BJ (cell line): Measurements from ENCODE around the gene KSR1. TPM values are rescaled to one million over a fixed set of nuclear protein-coding genes. Genes with fewer than 3 reads are reported as not detected.
"Not testable (repeated sequence)": the region's sequence is repeated elsewhere in the genome, so short reads cannot be mapped to it uniquely, and the experiment has no call there.

Experiments used
- CTCF ChIA-PET: fragments of 350-600 bp; formaldehyde crosslinking; extraction: SDS; loops from one replicate; lab custom pipeline; 2021; ENCODE audit warnings: antibody characterized with exemption, inconsistent platforms; lab: Yijun Ruan, JAX
- POLR2A ChIA-PET: fragments of 300-600 bp; sonication (Branson Sonifier 250); formaldehyde crosslinking; extraction: SDS; loops from one replicate; lab custom pipeline; 2021; ENCODE audit warnings: antibody characterized with exemption; lab: Charles Lee
- DNase-seq: peaks from one replicate; pipeline ENCODE4 v3.0.0-alpha.2; 2011; ENCODE audit warnings: low read depth
- H3K27me3 ChIP-seq: 2 replicates; pipeline ENCODE4 v1.6.0; 2011; ENCODE audit warnings: low read length; ENCODE audit not compliant: control insufficient read depth, insufficient read depth
- H3K36me3 ChIP-seq: 2 replicates; pipeline ENCODE4 v1.5.1; 2011; ENCODE audit warnings: low read length; ENCODE audit not compliant: control insufficient read depth, insufficient read depth
- H3K4me3 ChIP-seq: 2 replicates; pipeline ENCODE4 v1.5.1; 2011; ENCODE audit warnings: low read depth, mild to moderate bottlenecking, control low read depth, low read length
- polyA plus RNA-seq: library from polyadenylated mRNA; depleted of rRNA; stranded (reverse); fragments of >200 nt; gene quantifications from 2 replicates; pipeline ENCODE4 v1.2.3, GENCODE V29; 2011
- TF ChIP-seq, protein P1 (sequence below): IDR thresholded peaks from 2 replicates; pipeline ENCODE4 v1.5.1; 2011; ENCODE audit warnings: low read depth, mild to moderate bottlenecking, control low read depth, inconsistent platforms, low read length, moderate library complexity; ENCODE audit not compliant: insufficient read depth

KSR1 gene
- polyA plus RNA-seq, 1 experiment: 6.8 TPM

DNA sequence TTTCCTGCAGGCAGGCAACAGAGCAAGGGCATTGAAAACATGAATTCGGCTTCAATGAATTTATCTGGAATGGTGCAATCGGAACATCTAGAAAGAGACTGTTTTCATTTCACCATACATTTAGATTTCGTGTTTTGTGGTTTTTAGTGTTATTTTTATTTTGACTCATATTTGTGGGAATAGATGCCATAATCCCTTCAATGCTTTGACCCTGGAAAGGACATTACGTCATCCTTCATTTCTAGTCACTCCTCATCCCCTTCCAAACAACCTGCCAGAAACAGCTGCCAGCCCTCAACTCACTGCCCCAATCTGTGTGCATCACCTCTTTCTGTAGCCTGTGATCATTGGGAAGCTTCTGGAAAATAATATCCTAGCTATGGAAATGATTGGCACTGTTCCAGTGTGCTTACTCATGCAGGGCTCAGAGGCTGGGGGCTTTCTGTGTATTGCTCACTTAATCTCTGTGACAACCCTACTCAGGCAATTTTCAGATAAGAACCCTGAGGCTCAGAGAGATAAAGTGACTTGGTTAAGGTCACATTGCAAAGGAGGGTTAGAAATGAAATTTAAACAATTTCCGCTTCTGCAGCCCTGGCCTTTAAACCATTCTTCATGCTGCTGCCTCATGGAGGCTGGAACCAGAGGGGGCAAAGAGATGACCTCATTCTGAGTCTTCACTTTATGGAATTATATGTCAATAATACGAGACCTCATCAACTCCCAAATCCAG lies 9.5 kb upstream of the KSR1 start:
- peaks cover 9% of the 10 kb centered on the region for H3K27me3 ChIP-seq
- H3K36me3 ChIP-seq: no peaks in the 10 kb centered on the region
- TF ChIP-seq, protein P1, sequence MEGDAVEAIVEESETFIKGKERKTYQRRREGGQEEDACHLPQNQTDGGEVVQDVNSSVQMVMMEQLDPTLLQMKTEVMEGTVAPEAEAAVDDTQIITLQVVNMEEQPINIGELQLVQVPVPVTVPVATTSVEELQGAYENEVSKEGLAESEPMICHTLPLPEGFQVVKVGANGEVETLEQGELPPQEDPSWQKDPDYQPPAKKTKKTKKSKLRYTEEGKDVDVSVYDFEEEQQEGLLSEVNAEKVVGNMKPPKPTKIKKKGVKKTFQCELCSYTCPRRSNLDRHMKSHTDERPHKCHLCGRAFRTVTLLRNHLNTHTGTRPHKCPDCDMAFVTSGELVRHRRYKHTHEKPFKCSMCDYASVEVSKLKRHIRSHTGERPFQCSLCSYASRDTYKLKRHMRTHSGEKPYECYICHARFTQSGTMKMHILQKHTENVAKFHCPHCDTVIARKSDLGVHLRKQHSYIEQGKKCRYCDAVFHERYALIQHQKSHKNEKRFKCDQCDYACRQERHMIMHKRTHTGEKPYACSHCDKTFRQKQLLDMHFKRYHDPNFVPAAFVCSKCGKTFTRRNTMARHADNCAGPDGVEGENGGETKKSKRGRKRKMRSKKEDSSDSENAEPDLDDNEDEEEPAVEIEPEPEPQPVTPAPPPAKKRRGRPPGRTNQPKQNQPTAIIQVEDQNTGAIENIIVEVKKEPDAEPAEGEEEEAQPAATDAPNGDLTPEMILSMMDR: no peak
- H3K4me3 ChIP-seq: no peak overlapping the region
- POLR2A ChIA-PET: no interaction called here
- peak; percentile 30 for DNase-seq
- CTCF ChIA-PET: interaction anchor here (0.7 to 1.1 kb wide), 2 partner anchors 131 to 155 kb away, joined by 3 read pairs; no protein-coding TSS in a partner anchor

DNA sequence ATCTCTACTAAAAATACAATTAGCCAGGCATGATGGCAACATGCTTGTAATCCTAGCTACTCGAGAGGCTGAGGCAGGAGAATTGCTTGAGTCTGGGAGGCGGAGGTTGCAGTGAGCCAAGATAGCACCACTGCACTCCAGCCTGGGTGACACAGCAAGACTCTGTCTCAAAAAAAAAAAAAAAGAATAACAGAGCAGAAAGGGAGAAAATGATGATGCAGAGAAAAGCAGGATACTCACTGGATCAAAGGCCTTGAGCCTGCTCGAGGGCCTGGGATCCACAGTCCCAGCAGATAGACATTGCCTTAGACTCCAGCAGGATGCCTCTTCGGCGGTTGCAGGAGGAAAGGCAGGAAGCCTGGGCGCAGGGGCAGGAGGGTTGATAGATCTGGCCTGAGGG lies 7.7 kb upstream of the KSR1 start:
- DNase-seq, CTCF ChIA-PET, H3K36me3 ChIP-seq, H3K27me3 ChIP-seq, H3K4me3 ChIP-seq: not testable (repeated sequence)
- POLR2A ChIA-PET: interaction anchor here (0.7 kb wide), 1 partner anchor 12 kb away, joined by 10 read pairs; no protein-coding TSS in a partner anchor

DNA sequence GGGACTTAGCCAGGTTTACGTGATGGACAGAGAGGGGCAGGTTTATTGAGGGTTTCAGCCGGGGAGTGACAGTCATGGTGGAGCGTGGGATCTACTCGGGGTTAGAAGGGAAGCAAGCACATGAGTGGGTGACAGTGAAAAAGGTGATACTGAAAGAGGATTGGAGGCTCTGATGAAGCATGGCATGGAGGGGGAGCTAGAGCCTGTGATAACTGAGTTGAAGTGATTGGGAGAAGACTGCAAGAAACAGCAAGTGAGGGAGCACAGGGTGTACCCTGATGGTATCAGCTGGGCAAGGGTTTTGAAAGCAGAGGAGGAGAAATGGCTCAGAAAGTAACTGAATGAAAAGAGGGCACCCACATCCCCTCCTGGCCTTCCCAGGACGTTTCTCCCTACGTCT lies 6.7 kb upstream of the KSR1 start:
- no peak for DNase-seq
- no peaks in the 10 kb centered on the region for H3K36me3 ChIP-seq
- CTCF ChIA-PET: no interaction called here
- POLR2A ChIA-PET: no interaction called here
- H3K4me3 ChIP-seq: no peak overlapping the region
- H3K27me3 ChIP-seq: peaks cover 6% of the 10 kb centered on the region
- TF ChIP-seq, protein P1: no peak

DNA sequence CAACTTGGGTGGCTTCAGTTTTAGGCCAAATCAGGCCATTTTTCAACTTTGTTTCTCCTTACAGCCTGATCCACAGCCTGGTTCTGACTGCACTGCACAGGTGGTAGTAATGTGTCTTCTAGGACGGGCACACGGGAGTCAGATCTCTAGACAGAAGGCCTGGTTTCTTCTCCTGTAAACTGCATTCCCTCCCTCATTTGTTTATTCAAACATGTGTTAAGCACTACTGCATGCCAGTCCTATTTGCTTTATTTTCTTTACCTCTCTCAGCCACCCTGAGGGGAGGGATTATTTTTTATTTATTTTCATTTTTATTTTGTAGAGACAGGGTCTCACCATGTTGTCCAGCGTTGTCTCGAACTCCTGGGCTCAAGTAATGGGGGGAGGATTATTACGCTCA lies 6.3 kb upstream of the KSR1 start:
- TF ChIP-seq, protein P1: no peak
- DNase-seq: no peak
- peaks cover 6% of the 10 kb centered on the region for H3K27me3 ChIP-seq
- ChIA-PET CTCF (interaction anchor here (1.6 kb wide), 1 partner anchor 95 kb away, joined by 8 read pairs; no protein-coding TSS in a partner anchor), POLR2A (no interaction called here)
- H3K36me3 ChIP-seq: no peaks in the 10 kb centered on the region
- no peak overlapping the region for H3K4me3 ChIP-seq

DNA sequence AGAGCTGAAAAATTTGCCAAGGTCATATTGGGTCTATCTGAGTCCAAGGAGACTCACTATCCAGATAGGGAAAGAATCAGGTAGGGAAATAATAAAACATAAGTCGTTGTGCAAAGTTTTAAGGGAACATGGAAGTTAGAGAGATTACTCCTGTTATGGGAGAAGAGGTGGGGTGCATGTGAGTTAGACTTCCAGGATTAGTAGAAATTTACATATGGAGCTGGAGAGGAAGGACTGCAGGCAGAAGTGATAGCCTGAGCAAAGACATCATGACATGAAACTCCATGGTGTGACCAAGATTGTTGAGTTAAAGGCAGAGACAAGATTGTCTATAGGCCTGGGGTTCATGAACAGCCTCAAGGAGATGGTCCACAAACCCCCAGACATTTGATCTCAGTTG lies 5.8 kb upstream of the KSR1 start:
- TF ChIP-seq, protein P1: no peak
- no peaks in the 10 kb centered on the region for H3K36me3 ChIP-seq
- DNase-seq: no peak
- ChIA-PET CTCF (interaction anchor here (1.6 kb wide), 1 partner anchor 96 kb away, joined by 8 read pairs; no protein-coding TSS in a partner anchor), POLR2A (no interaction called here)
- H3K4me3 ChIP-seq: no peak overlapping the region
- H3K27me3 ChIP-seq: peaks cover 6% of the 10 kb centered on the region
